ENCODE measurements around the gene FAIM2.
"Not testable (repeated sequence)": the region's sequence is repeated elsewhere in the genome, so short reads cannot be mapped to it uniquely, and the experiment has no call there.

FAIM2 gene

GRCh38 chr12:49878021-49878420, 25.7 kb downstream of the FAIM2 start:
- no peak for DNase-seq (ENCODE audit: low read depth)

- DNase-seq (ENCODE audit: low read depth), result no peak
Measured at GRCh38 chr12:49877066-49877465, 26.6 kb downstream of the FAIM2 start.

- no peak for DNase-seq (ENCODE audit: low read depth)
Measured at GRCh38 chr12:49876070-49876469, 27.6 kb downstream of the FAIM2 start.

GRCh38 chr12:49875115-49875720, 28.5 kb downstream of the FAIM2 start:
- DNase-seq (ENCODE audit: low read depth), result no peak

- DNase-seq (ENCODE audit: low read depth), result no peak
Measured at GRCh38 chr12:49874142-49874897, 29.4 kb downstream of the FAIM2 start.

GRCh38 chr12:49873361-49873934, 30.3 kb downstream of the FAIM2 start:
- DNase-seq (ENCODE audit: low read depth), result no peak

GRCh38 chr12:49872781-49873181, 30.9 kb downstream of the FAIM2 start:
- no peak for DNase-seq (ENCODE audit: low read depth)

- no peak for DNase-seq (ENCODE audit: low read depth)
Measured at GRCh38 chr12:49872381-49872780, 31.3 kb downstream of the FAIM2 start.

GRCh38 chr12:49871811-49872251, 31.9 kb downstream of the FAIM2 start:
- DNase-seq (ENCODE audit: low read depth), result not testable (repeated sequence)

- no peak for DNase-seq (ENCODE audit: low read depth)
Measured at GRCh38 chr12:49871263-49871561, 32.5 kb downstream of the FAIM2 start.

GRCh38 chr12:49870501-49871262, 33.0 kb downstream of the FAIM2 start:
- DNase-seq (ENCODE audit: low read depth), result no peak

- no peak for DNase-seq (ENCODE audit: low read depth)
Measured at GRCh38 chr12:49869816-49870500, 33.7 kb downstream of the FAIM2 start.

- DNase-seq (ENCODE audit: low read depth), result peak; percentile 95
Measured at GRCh38 chr12:49868952-49869815, 34.5 kb downstream of the FAIM2 start.

- DNase-seq (ENCODE audit: low read depth), result no peak
Measured at GRCh38 chr12:49868449-49868848, 35.3 kb downstream of the FAIM2 start.

GRCh38 chr12:49867570-49868341, 35.9 kb downstream of the FAIM2 start:
- no peak for DNase-seq (ENCODE audit: low read depth)

- DNase-seq (ENCODE audit: low read depth), result no peak
Measured at GRCh38 chr12:49866859-49867569, 36.7 kb downstream of the FAIM2 start.

GRCh38 chr12:49865782-49866135, 37.9 kb downstream of the FAIM2 start:
- no peak for DNase-seq (ENCODE audit: low read depth)

- no peak for DNase-seq (ENCODE audit: low read depth)
Measured at GRCh38 chr12:49865109-49865781, 38.5 kb downstream of the FAIM2 start.

- DNase-seq (ENCODE audit: low read depth), result no peak
Measured at GRCh38 chr12:49864798-49865090, 39.0 kb downstream of the FAIM2 start.

All from fibroblast of the conjunctiva (primary cell).